PC-3 (cell line): ENCODE data around the gene LOX. TPM values are rescaled to one million over a fixed set of nuclear protein-coding genes. Genes with fewer than 3 reads are reported as not detected.

Experiments
- total RNA-seq: library from RNA; depleted of rRNA; stranded (reverse); fragments of >200 nt; gene quantifications from 2 replicates; pipeline ENCODE4 v1.2.3, GENCODE V29; 2014; rRNA removed

LOX gene
- total RNA-seq, 1 experiment from 2014 or later, result 0.18 TPM

Other genes with a start within 250 kb of the LOX start
- not detected in 2 replicates for gene FTMT, start 226.4 kb downstream of the LOX start, total RNA-seq
- 11.9 and 12.2 TPM in 2 replicates for gene SRFBP1, start 116.3 kb downstream of the LOX start, total RNA-seq
- gene ZNF474, start 51.3 kb upstream of the LOX start, total RNA-seq, result 0.36 TPM in 1 of 2 replicates, not detected in the other
- gene SNCAIP, start 234.0 kb upstream of the LOX start, total RNA-seq, result not detected in 2 replicates